Upper lobe of left lung (tissue), 6 donors: ENCODE measurements around the gene IQCH. TPM values are rescaled to one million over a fixed set of nuclear protein-coding genes. Genes with fewer than 3 reads are reported as not detected.

Source experiments
- ATAC-seq, 2 donors: fragments of 200-7000 bp; cut with Tn5 transposase; one replicate each; pipeline ENCODE4 v1.9.1; 2022; ENCODE audit warnings: mild to moderate bottlenecking in 2 of 2, moderate library complexity in 2 of 2; ENCODE audit not compliant: low FRiP score in 2 of 2
- DNase-seq, 2 donors: peaks; one replicate each; pipeline ENCODE4 v3.0.0-alpha.2; 2019 to 2020
- H3K27ac ChIP-seq, 4 donors: fragments of 200-600 bp; sonication (generic); one replicate each; pipeline ENCODE4 v1.5.1; 2016 to 2019
- H3K27me3 ChIP-seq, 4 donors: fragments of 200-600 bp; sonication (generic); one replicate each; pipeline ENCODE4 v1.5.1; 2017 to 2019
- H3K36me3 ChIP-seq, 4 donors: fragments of 200-600 bp; sonication (generic); one replicate each; pipeline ENCODE4 v1.5.1; 2016 to 2019
- H3K4me1 ChIP-seq, 4 donors: fragments of 200-600 bp; sonication (generic); one replicate each; pipeline ENCODE4 v1.5.1; 2018 to 2019
- H3K4me3 ChIP-seq, 4 donors: fragments of 200-600 bp; sonication (generic); one replicate each; pipeline ENCODE4 v1.5.1; 2017 to 2019; ENCODE audit warnings: mild to moderate bottlenecking in 2 of 4, moderate library complexity in 1 of 4
- H3K9me3 ChIP-seq, 4 donors: fragments of 200-600 bp; sonication (generic); one replicate each; pipeline ENCODE4 v1.5.1; 2018 to 2019
- EP300 ChIP-seq, 4 donors: sonication (generic); formaldehyde crosslinking; IDR thresholded peaks; one replicate each; pipeline ENCODE4 v1.5.1; 2017; ENCODE audit warnings: antibody characterized with exemption in 4 of 4, control low read depth in 2 of 4
- POLR2A ChIP-seq, 4 donors: fragments of 450-650 bp; IDR thresholded peaks; one replicate each; pipeline ENCODE4 v1.5.1; 2016 to 2017; ENCODE audit warnings: antibody characterized with exemption in 4 of 4, mild to moderate bottlenecking in 2 of 4
- POLR2AphosphoS5 ChIP-seq, 2 donors: sonication (generic); formaldehyde crosslinking; IDR thresholded peaks; one replicate each; pipeline ENCODE4 v1.5.1; 2017; ENCODE audit warnings: antibody characterized with exemption in 2 of 2
- WGBS, 2 donors: methylation state at CpG; one replicate each; pipeline ENCODE4 v1.1.5; 2017 to 2018; 5-methylcytosine and 5-hydroxymethylcytosine counted together
- total RNA-seq, 6 donors: library from RNA; depleted of rRNA in 4 of 6; stranded (reverse); fragments of >200 nt in 4 of 6; gene quantifications; one replicate each; pipeline versions ENCODE4 v1.1.0 to v1.2.1, GENCODE V29; 2016 to 2021
- TF ChIP-seq, protein P1 (sequence below), 6 experiments: fragments of 450-650 bp in 4 of 6; fragments of 200-600 bp in 2 of 6; sonication (generic) in 2 of 6; IDR thresholded peaks; one replicate each; pipeline ENCODE4 v1.5.1; 2016 to 2019; ENCODE audit warnings: antibody characterized with exemption in 6 of 6
- donor health status: DM: no; HTN: no; CAD: no; lungs with moderate emphysema.
- donor health status: DM: no; HTN: yes; CAD: no; lungs with severe emphysema.

The IQCH gene
- total RNA-seq, 6 donors from 2014 or later: 1.0 to 18.0 (median 2.7) TPM

DNA sequence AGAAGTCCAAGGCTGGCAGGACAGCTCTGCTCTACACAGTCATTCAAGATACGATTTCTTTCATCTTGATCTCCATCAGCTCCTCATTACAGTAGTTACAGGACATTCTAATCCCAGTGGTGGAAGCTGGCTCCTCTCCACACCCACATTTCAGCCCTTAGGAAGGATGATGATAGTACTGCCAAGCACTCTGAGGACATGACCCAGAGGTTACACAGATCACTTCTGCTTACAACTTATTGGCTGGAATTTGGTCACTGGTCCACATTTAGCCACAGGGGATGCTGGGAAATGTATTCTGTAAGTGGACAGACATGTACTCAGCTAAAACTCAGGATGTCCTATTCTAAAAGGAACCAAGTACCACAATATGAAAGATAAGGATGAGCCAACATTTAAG, 77.1 kb downstream of the IQCH start:
- TF ChIP-seq, protein P1, sequence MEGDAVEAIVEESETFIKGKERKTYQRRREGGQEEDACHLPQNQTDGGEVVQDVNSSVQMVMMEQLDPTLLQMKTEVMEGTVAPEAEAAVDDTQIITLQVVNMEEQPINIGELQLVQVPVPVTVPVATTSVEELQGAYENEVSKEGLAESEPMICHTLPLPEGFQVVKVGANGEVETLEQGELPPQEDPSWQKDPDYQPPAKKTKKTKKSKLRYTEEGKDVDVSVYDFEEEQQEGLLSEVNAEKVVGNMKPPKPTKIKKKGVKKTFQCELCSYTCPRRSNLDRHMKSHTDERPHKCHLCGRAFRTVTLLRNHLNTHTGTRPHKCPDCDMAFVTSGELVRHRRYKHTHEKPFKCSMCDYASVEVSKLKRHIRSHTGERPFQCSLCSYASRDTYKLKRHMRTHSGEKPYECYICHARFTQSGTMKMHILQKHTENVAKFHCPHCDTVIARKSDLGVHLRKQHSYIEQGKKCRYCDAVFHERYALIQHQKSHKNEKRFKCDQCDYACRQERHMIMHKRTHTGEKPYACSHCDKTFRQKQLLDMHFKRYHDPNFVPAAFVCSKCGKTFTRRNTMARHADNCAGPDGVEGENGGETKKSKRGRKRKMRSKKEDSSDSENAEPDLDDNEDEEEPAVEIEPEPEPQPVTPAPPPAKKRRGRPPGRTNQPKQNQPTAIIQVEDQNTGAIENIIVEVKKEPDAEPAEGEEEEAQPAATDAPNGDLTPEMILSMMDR (IDR thresholded peaks at IDR 0.05): no peak
- no peak for TF ChIP-seq POLR2A (IDR thresholded peaks at IDR 0.05)
- TF ChIP-seq EP300 (IDR thresholded peaks at IDR 0.05): no peak
- no peak for TF ChIP-seq POLR2AphosphoS5 (IDR thresholded peaks at IDR 0.05)

DNA sequence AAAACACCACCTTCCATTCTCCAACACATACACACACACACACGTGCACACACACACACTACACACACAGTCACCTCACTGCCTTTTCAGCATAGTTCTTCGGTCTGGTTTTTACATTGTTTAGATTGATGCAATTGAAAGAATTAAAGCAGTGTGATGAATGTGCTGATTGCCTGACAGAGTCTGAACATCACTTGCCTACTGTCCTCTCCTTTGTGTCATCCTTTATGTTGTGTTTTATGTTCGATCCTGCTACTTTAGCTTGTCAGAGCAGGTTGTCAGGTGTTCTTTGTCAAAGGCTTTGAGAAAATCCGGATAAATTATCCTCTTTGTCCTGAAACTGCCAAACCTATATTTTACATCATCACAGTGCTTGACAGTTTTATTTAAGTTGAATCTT, 80.4 kb downstream of the IQCH start:
- DNase-seq: no peak
- Histone ChIP-seq H3K27me3 (no peaks in the 10 kb centered on the region), H3K27ac (no peak overlapping the region), H3K4me3 (no peak overlapping the region), H3K36me3 (no peaks in the 10 kb centered on the region), H3K9me3 (no peaks in the 10 kb centered on the region), H3K4me1 (no peaks in the 10 kb centered on the region)
- TF ChIP-seq POLR2A (IDR thresholded peaks at IDR 0.05) (no peak), EP300 (IDR thresholded peaks at IDR 0.05) (no peak), POLR2AphosphoS5 (IDR thresholded peaks at IDR 0.05) (no peak)
- TF ChIP-seq, protein P1 (IDR thresholded peaks at IDR 0.05): no peak
- 72 to 78% methylated on average over 4 of the region's 4 CpGs for WGBS, 2 donors
- no peak for ATAC-seq

More for the DNA sequence above, 77.1 kb downstream of the IQCH start:
- Histone ChIP-seq H3K36me3 (no peaks in the 10 kb centered on the region), H3K27me3 (no peaks in the 10 kb centered on the region), H3K9me3 (peaks cover 0 to 7% (median 2%) of the 10 kb centered on the region in 4 donors), H3K4me1 (no peaks in the 10 kb centered on the region), H3K4me3 (no peak overlapping the region), H3K27ac (no peak overlapping the region)
- ATAC-seq (peak in 1 of 2 donors; percentile 29), DNase-seq (no peak)
- WGBS, 2 donors: 69 to 70% methylated on average over 1 of the region's 1 CpG

DNA sequence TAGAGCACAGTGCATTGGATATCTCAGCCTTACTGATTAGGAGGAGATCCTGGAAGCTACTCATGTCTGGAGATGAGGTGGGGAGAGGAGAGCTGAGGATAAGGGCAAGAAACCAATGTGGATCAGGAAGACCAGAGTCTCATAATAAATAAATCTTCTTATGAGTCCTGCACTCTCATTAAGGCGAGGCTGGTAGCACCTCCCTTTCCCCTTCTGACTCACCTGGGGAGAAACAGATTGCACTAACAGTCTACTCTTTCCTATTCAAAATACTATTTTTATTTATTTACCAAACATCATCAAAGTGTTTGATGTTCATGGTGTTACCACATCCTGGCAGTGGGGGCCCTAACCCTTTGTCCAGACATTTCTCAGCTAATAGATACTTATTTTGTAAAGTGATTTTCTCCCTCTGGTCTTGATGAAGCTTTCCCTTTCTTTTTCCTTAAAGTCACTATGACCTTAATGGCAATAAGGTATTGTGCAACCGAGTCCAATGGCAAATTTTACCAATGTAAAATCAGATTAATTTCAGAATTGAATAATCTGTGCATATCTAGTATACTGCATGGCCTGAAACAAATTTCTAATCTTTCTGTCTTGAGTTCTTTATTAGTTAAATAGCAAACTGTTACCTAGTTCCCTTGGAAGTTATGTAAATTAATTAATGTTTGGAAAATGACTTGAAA, 81.1 kb downstream of the IQCH start:
- no peak for DNase-seq
- no peak for ATAC-seq
- 91 to 95% methylated on average over 2 of the region's 2 CpGs for WGBS, 2 donors

DNA sequence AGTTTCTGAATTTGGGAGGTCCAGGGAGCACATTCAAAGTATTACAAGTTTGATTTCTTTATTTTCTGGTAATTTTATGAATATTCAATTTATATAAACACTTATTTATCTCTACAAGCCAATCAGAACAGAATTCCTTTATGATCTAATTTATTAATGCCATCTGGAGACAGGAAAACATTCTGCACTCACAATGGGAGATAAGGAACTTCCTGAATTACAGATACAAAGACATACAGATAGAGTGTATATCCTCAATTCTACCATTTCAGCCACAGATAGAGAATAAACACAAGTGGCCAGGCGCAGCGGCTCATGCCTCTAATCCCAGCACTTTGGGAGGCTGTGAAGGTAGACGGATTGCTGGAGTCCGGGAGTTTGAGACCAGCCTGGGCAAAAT, 86.0 kb downstream of the IQCH start:
- Histone ChIP-seq H3K36me3 (no peaks in the 10 kb centered on the region), H3K27me3 (no peaks in the 10 kb centered on the region), H3K4me1 (no peaks in the 10 kb centered on the region), H3K9me3 (no peaks in the 10 kb centered on the region), H3K4me3 (no peak overlapping the region), H3K27ac (no peak overlapping the region)
- no peak for ATAC-seq
- no peak for TF ChIP-seq POLR2AphosphoS5 (IDR thresholded peaks at IDR 0.05)
- no peak for TF ChIP-seq POLR2A (IDR thresholded peaks at IDR 0.05)
- TF ChIP-seq, protein P1 (IDR thresholded peaks at IDR 0.05): no peak
- 68 to 76% methylated on average over 4 of the region's 4 CpGs for WGBS, 2 donors
- DNase-seq: no peak

More for the DNA sequence above, 81.1 kb downstream of the IQCH start:
- H3K27me3 ChIP-seq: no peaks in the 10 kb centered on the region
- no peak overlapping the region for H3K27ac ChIP-seq
- no peaks in the 10 kb centered on the region for H3K4me1 ChIP-seq
- H3K9me3 ChIP-seq: no peaks in the 10 kb centered on the region
- H3K36me3 ChIP-seq: no peaks in the 10 kb centered on the region
- H3K4me3 ChIP-seq: no peak overlapping the region
- TF ChIP-seq POLR2A (IDR thresholded peaks at IDR 0.05) (no peak), POLR2AphosphoS5 (IDR thresholded peaks at IDR 0.05) (no peak), EP300 (IDR thresholded peaks at IDR 0.05) (no peak)
- TF ChIP-seq, protein P1 (IDR thresholded peaks at IDR 0.05): no peak

DNA sequence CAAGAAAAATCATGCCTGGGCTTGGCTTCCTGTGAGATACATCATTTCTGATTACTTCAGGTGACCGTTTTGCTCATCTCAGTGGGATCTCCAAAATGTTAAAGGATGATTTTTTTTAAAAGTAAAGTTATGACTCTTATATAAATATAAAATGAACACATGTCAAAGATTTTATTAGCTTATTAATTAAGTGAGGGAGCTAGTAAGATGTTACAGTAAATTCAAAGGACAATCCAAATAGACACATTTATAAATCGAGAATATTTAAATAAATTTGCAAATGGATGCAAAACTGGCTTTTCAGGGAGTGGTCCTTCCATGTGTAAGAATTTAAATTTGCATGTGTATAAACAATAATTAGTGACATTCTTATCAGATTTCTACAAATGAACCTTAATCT, 87.0 kb downstream of the IQCH start:
- 93 to 96% methylated on average over 2 of the region's 2 CpGs for WGBS, 2 donors
- ATAC-seq: no peak
- no peaks in the 10 kb centered on the region for H3K36me3 ChIP-seq
- DNase-seq: no peak
- TF ChIP-seq POLR2AphosphoS5 (IDR thresholded peaks at IDR 0.05) (no peak), EP300 (IDR thresholded peaks at IDR 0.05) (no peak), POLR2A (IDR thresholded peaks at IDR 0.05) (no peak)
- TF ChIP-seq, protein P1 (IDR thresholded peaks at IDR 0.05): no peak
- H3K4me1 ChIP-seq: no peaks in the 10 kb centered on the region
- no peaks in the 10 kb centered on the region for H3K27me3 ChIP-seq
- H3K27ac ChIP-seq: no peak overlapping the region
- H3K9me3 ChIP-seq: peaks cover 0 to 3% (median 0%) of the 10 kb centered on the region in 4 donors
- no peak overlapping the region for H3K4me3 ChIP-seq
